ES-I3 (cell line): ENCODE measurements around the gene WRAP73.
A peak's percentile ranks its signal among the peaks of the same experiment; 100 is the strongest.

Source experiments
- H3K36me3 ChIP-seq: 2 replicates; pipeline ENCODE4 v1.6.1; 2013; ENCODE audit warnings: mild to moderate bottlenecking, low read length, control low read depth, moderate library complexity; ENCODE audit not compliant: insufficient read depth
- H3K4me1 ChIP-seq: 2 replicates; pipeline ENCODE4 v1.6.1; 2013; ENCODE audit warnings: mild to moderate bottlenecking, control low read depth, low read length; ENCODE audit not compliant: insufficient read depth
- H3K9ac ChIP-seq: 2 replicates; pipeline ENCODE4 v1.6.1; 2013; ENCODE audit warnings: low read depth, mild to moderate bottlenecking, low read length, moderate library complexity
- H3K9me3 ChIP-seq: 2 replicates; pipeline ENCODE4 v1.6.1; 2013; ENCODE audit warnings: mild to moderate bottlenecking, low read length, moderate library complexity; ENCODE audit not compliant: control insufficient read depth, insufficient read depth

WRAP73 gene

GRCh38 chr1:3677484-3677883 is 27.6 kb upstream of the WRAP73 start:
- H3K9ac ChIP-seq: no peak overlapping the region
- no peaks in the 10 kb centered on the region for H3K9me3 ChIP-seq
- no peaks in the 10 kb centered on the region for H3K36me3 ChIP-seq
- H3K4me1 ChIP-seq: peaks cover 10% of the 10 kb centered on the region; the same call in 1 of the 2 replicates

- Histone ChIP-seq H3K9ac (no peak overlapping the region), H3K9me3 (no peaks in the 10 kb centered on the region), H3K4me1 (peaks cover 14% of the 10 kb centered on the region; the same call in 1 of the 2 replicates), H3K36me3 (no peaks in the 10 kb centered on the region)
Measured at GRCh38 chr1:3676581-3677470, 26.9 kb upstream of the WRAP73 start.

GRCh38 chr1:3675436-3675835 is 25.5 kb upstream of the WRAP73 start:
- Histone ChIP-seq H3K9me3 (no peaks in the 10 kb centered on the region), H3K9ac (peak overlapping the region; percentile 15), H3K36me3 (no peaks in the 10 kb centered on the region), H3K4me1 (peaks cover 19% of the 10 kb centered on the region; the same call in 1 of the 2 replicates)

- Histone ChIP-seq H3K9ac (no peak overlapping the region), H3K36me3 (no peaks in the 10 kb centered on the region), H3K4me1 (peaks cover 19% of the 10 kb centered on the region; the same call in 1 of the 2 replicates), H3K9me3 (no peaks in the 10 kb centered on the region)
Measured at GRCh38 chr1:3674100-3675094, 24.5 kb upstream of the WRAP73 start.

- no peaks in the 10 kb centered on the region for H3K36me3 ChIP-seq
- H3K9me3 ChIP-seq: no peaks in the 10 kb centered on the region
- peaks cover 19% of the 10 kb centered on the region; the same call in 1 of the 2 replicates for H3K4me1 ChIP-seq
- no peak overlapping the region for H3K9ac ChIP-seq
Measured at GRCh38 chr1:3673381-3674099, 23.6 kb upstream of the WRAP73 start.

GRCh38 chr1:3672971-3673361 is 23.1 kb upstream of the WRAP73 start:
- Histone ChIP-seq H3K4me1 (peaks cover 19% of the 10 kb centered on the region; the same call in 1 of the 2 replicates), H3K9ac (no peak overlapping the region), H3K9me3 (no peaks in the 10 kb centered on the region), H3K36me3 (no peaks in the 10 kb centered on the region)

- no peaks in the 10 kb centered on the region for H3K9me3 ChIP-seq
- H3K9ac ChIP-seq: no peak overlapping the region
- peaks cover 19% of the 10 kb centered on the region; the same call in 1 of the 2 replicates for H3K4me1 ChIP-seq
- no peaks in the 10 kb centered on the region for H3K36me3 ChIP-seq
Measured at GRCh38 chr1:3672231-3672970, 22.5 kb upstream of the WRAP73 start.

- Histone ChIP-seq H3K9me3 (no peaks in the 10 kb centered on the region), H3K9ac (no peak overlapping the region), H3K4me1 (peaks cover 19% of the 10 kb centered on the region; the same call in 1 of the 2 replicates), H3K36me3 (no peaks in the 10 kb centered on the region)
Measured at GRCh38 chr1:3671371-3672180, 21.7 kb upstream of the WRAP73 start.

- H3K9me3 ChIP-seq: no peaks in the 10 kb centered on the region
- no peaks in the 10 kb centered on the region for H3K36me3 ChIP-seq
- H3K9ac ChIP-seq: no peak overlapping the region
- peaks cover 19% of the 10 kb centered on the region; the same call in 1 of the 2 replicates for H3K4me1 ChIP-seq
Measured at GRCh38 chr1:3670823-3671265, 20.9 kb upstream of the WRAP73 start.

GRCh38 chr1:3669971-3670431 is 20.1 kb upstream of the WRAP73 start:
- no peaks in the 10 kb centered on the region for H3K9me3 ChIP-seq
- peaks cover 19% of the 10 kb centered on the region; the same call in 1 of the 2 replicates for H3K4me1 ChIP-seq
- no peaks in the 10 kb centered on the region for H3K36me3 ChIP-seq
- H3K9ac ChIP-seq: no peak overlapping the region

GRCh38 chr1:3669421-3669821 is 19.5 kb upstream of the WRAP73 start:
- Histone ChIP-seq H3K4me1 (peaks cover 16% of the 10 kb centered on the region; the same call in 1 of the 2 replicates), H3K9ac (no peak overlapping the region), H3K36me3 (no peaks in the 10 kb centered on the region), H3K9me3 (no peaks in the 10 kb centered on the region)

GRCh38 chr1:3668585-3669300 is 18.8 kb upstream of the WRAP73 start:
- H3K9me3 ChIP-seq: no peaks in the 10 kb centered on the region
- H3K4me1 ChIP-seq: peaks cover 9% of the 10 kb centered on the region; the same call in 1 of the 2 replicates
- H3K36me3 ChIP-seq: no peaks in the 10 kb centered on the region
- no peak overlapping the region for H3K9ac ChIP-seq
